GM23338 (cell line): Measurements from ENCODE around the gene GRIA3. TPM values are rescaled to one million over a fixed set of nuclear protein-coding genes. Genes with fewer than 3 reads are reported as not detected.

ENCODE experiments used
- ATAC-seq: fragments of 200-7000 bp; cut with Tn5 transposase; 3 replicates; pipeline ENCODE4 v1.9.1; 2020
- DNase-seq: peaks from one replicate; pipeline ENCODE4 v3.0.0-alpha.2; 2015; ENCODE audit warnings: low spot score
- H2AFZ ChIP-seq: fragments of 200-600 bp; sonication (generic); 2 replicates; pipeline ENCODE4 v1.8.0; 2016; ENCODE audit warnings: antibody characterized with exemption, mild to moderate bottlenecking, moderate library complexity
- H3F3A ChIP-seq: fragments of 200-600 bp; sonication (generic); replicated peaks from 2 replicates; pipeline ENCODE4 v1.8.0; 2017; ENCODE audit warnings: antibody characterized with exemption, mixed run types, low read depth
- H3K27ac ChIP-seq: fragments of 200-600 bp; sonication (generic); 2 replicates; pipeline ENCODE4 v1.6.1; 2016; ENCODE audit warnings: low read depth
- H3K27me3 ChIP-seq: fragments of 200-600 bp; sonication (generic); 2 replicates; pipeline ENCODE4 v1.8.0; 2016; ENCODE audit warnings: mild to moderate bottlenecking, mixed run types, moderate library complexity; ENCODE audit not compliant: insufficient read depth
- H3K36me3 ChIP-seq: fragments of 200-600 bp; sonication (generic); 2 replicates; pipeline ENCODE4 v1.8.0; 2016; ENCODE audit warnings: mild to moderate bottlenecking; ENCODE audit not compliant: insufficient read depth
- H3K4me1 ChIP-seq: fragments of 200-600 bp; sonication (generic); 2 replicates; pipeline ENCODE4 v1.8.0; 2016; ENCODE audit warnings: mild to moderate bottlenecking, moderate library complexity; ENCODE audit not compliant: insufficient read depth
- H3K4me2 ChIP-seq: fragments of 200-600 bp; sonication (generic); 2 replicates; pipeline ENCODE4 v1.7.1; 2017; ENCODE audit warnings: mixed run types
- H3K4me3 ChIP-seq: fragments of 200-600 bp; sonication (generic); 2 replicates; pipeline ENCODE4 v1.6.1; 2016; ENCODE audit warnings: mixed run types
- H3K79me2 ChIP-seq: fragments of 200-600 bp; sonication (generic); replicated peaks from 2 replicates; pipeline ENCODE4 v1.8.0; 2017; ENCODE audit warnings: mild to moderate bottlenecking; ENCODE audit not compliant: insufficient read depth
- H3K9me2 ChIP-seq: fragments of 200-600 bp; sonication (generic); 2 replicates; pipeline ENCODE4 v1.8.0; 2017; ENCODE audit not compliant: insufficient read depth
- H4K20me1 ChIP-seq: fragments of 200-600 bp; sonication (generic); replicated peaks from 2 replicates; pipeline ENCODE4 v1.8.0; 2017; ENCODE audit warnings: mild to moderate bottlenecking; ENCODE audit not compliant: insufficient read depth
- H3K27ac Mint-ChIP-seq: 2 replicates; pipeline ENCODE4 v1.8.0; 2020; ENCODE audit warnings: inconsistent platforms, mild to moderate bottlenecking, moderate library complexity, mixed read lengths
- H3K27me3 Mint-ChIP-seq: 3 replicates; pipeline ENCODE4 v1.8.0; 2022; ENCODE audit warnings: low read depth, mild to moderate bottlenecking, moderate library complexity, mixed read lengths, inconsistent platforms; ENCODE audit not compliant: insufficient read depth, poor library complexity
- H3K36me3 Mint-ChIP-seq: 3 replicates; pipeline ENCODE4 v1.8.0; 2021; ENCODE audit warnings: low read depth, mild to moderate bottlenecking, inconsistent platforms, moderate library complexity, mixed read lengths
- H3K4me1 Mint-ChIP-seq: 3 replicates; pipeline ENCODE4 v1.8.0; 2020; ENCODE audit warnings: mild to moderate bottlenecking, inconsistent platforms, mixed read lengths
- H3K4me3 Mint-ChIP-seq: 3 replicates; pipeline ENCODE4 v1.8.0; 2021; ENCODE audit warnings: moderate library complexity, mild to moderate bottlenecking, inconsistent platforms, mixed read lengths
- H3K9me3 Mint-ChIP-seq: 3 replicates; pipeline ENCODE4 v1.8.0; 2020; ENCODE audit warnings: moderate library complexity, mild to moderate bottlenecking, inconsistent platforms, mixed read lengths
- CREB1 ChIP-seq: fragments of 250-450 bp; sonication (Bioruptor Pico); IDR thresholded peaks from 2 replicates; pipeline ENCODE4 v1.5.0; 2020; ENCODE audit warnings: low read depth, mild to moderate bottlenecking, moderate library complexity
- EZH2 ChIP-seq: fragments of 200-600 bp; sonication (generic); IDR thresholded peaks from one replicate; pipeline ENCODE4 v1.8.0; 2017; ENCODE audit warnings: antibody characterized with exemption, mild to moderate bottlenecking, low read depth; ENCODE audit not compliant: unreplicated experiment
- JUNB ChIP-seq: IDR thresholded peaks from one replicate; pipeline ENCODE4 v1.6.1; 2016; ENCODE audit warnings: antibody characterized with exemption; ENCODE audit not compliant: unreplicated experiment
- NANOG ChIP-seq: IDR thresholded peaks from 2 replicates; pipeline ENCODE4 v1.6.1; 2016; ENCODE audit warnings: antibody characterized with exemption, borderline replicate concordance
- STAT1 ChIP-seq: IDR thresholded peaks from one replicate; pipeline ENCODE4 v1.6.1; 2016; ENCODE audit warnings: antibody characterized with exemption; ENCODE audit not compliant: unreplicated experiment
- ZNF331 ChIP-seq: fragments of 250-450 bp; sonication (Bioruptor Pico); IDR thresholded peaks from 2 replicates; pipeline ENCODE4 v1.5.0; 2020; ENCODE audit warnings: low read depth, mild to moderate bottlenecking, moderate library complexity
- polyA plus RNA-seq: library from polyadenylated mRNA; unstranded; fragments of >200 nt; fragmentation: Nextera tagmentation; extraction: Ambion mirVana; gene quantifications from 2 replicates; pipeline ENCODE4 v1.2.1, GENCODE V29; 2016
- total RNA-seq: library from RNA; depleted of rRNA; stranded (reverse); fragments of >200 nt; shearing (Covaris generic); gene quantifications from 2 replicates; pipeline ENCODE4 v1.2.3, GENCODE V29; 2014
- TF ChIP-seq, protein P1 (sequence below): fragments of 250-450 bp; sonication (Bioruptor Pico); IDR thresholded peaks from 2 replicates; pipeline ENCODE4 v1.5.0; 2020; ENCODE audit warnings: mild to moderate bottlenecking, moderate library complexity
- TF ChIP-seq, protein P2 (sequence below), 2 experiments: fragments of 200-600 bp in 1 of 2; sonication (generic) in 1 of 2; conservative IDR thresholded peaks; 2 replicates each; pipeline versions ENCODE4 v1.5.1 to v1.6.1; 2016 to 2017; ENCODE audit warnings: antibody characterized with exemption in 2 of 2, low read depth in 2 of 2, mild to moderate bottlenecking in 2 of 2, moderate library complexity in 1 of 2
- TF ChIP-seq, protein P3 (sequence below): IDR thresholded peaks from 2 replicates; pipeline ENCODE4 v1.6.1; 2016; ENCODE audit warnings: antibody characterized with exemption

The GRIA3 gene
- total and polyA plus RNA-seq, 2 experiments from 2014 or later = 2.7 to 5.6 TPM

DNA sequence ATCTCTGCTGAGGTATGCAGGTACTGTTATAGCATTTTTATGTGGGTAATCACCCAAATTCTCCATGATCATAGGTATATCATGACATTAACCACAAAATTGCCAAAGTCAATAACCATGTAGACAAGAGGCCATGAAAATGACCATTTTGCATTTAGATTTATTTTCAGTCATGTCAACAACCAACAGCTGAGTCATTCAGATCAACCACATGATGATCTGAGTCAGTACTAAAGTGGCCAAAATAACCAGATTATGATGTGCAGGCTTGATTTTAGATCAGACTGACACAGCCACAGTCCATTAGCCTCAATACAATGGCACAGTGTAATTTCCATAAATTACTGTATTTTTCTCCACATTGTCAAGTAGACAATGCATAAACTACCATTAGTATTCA is 240.5 kb downstream of the GRIA3 start (continued):
- TF ChIP-seq, protein P1, sequence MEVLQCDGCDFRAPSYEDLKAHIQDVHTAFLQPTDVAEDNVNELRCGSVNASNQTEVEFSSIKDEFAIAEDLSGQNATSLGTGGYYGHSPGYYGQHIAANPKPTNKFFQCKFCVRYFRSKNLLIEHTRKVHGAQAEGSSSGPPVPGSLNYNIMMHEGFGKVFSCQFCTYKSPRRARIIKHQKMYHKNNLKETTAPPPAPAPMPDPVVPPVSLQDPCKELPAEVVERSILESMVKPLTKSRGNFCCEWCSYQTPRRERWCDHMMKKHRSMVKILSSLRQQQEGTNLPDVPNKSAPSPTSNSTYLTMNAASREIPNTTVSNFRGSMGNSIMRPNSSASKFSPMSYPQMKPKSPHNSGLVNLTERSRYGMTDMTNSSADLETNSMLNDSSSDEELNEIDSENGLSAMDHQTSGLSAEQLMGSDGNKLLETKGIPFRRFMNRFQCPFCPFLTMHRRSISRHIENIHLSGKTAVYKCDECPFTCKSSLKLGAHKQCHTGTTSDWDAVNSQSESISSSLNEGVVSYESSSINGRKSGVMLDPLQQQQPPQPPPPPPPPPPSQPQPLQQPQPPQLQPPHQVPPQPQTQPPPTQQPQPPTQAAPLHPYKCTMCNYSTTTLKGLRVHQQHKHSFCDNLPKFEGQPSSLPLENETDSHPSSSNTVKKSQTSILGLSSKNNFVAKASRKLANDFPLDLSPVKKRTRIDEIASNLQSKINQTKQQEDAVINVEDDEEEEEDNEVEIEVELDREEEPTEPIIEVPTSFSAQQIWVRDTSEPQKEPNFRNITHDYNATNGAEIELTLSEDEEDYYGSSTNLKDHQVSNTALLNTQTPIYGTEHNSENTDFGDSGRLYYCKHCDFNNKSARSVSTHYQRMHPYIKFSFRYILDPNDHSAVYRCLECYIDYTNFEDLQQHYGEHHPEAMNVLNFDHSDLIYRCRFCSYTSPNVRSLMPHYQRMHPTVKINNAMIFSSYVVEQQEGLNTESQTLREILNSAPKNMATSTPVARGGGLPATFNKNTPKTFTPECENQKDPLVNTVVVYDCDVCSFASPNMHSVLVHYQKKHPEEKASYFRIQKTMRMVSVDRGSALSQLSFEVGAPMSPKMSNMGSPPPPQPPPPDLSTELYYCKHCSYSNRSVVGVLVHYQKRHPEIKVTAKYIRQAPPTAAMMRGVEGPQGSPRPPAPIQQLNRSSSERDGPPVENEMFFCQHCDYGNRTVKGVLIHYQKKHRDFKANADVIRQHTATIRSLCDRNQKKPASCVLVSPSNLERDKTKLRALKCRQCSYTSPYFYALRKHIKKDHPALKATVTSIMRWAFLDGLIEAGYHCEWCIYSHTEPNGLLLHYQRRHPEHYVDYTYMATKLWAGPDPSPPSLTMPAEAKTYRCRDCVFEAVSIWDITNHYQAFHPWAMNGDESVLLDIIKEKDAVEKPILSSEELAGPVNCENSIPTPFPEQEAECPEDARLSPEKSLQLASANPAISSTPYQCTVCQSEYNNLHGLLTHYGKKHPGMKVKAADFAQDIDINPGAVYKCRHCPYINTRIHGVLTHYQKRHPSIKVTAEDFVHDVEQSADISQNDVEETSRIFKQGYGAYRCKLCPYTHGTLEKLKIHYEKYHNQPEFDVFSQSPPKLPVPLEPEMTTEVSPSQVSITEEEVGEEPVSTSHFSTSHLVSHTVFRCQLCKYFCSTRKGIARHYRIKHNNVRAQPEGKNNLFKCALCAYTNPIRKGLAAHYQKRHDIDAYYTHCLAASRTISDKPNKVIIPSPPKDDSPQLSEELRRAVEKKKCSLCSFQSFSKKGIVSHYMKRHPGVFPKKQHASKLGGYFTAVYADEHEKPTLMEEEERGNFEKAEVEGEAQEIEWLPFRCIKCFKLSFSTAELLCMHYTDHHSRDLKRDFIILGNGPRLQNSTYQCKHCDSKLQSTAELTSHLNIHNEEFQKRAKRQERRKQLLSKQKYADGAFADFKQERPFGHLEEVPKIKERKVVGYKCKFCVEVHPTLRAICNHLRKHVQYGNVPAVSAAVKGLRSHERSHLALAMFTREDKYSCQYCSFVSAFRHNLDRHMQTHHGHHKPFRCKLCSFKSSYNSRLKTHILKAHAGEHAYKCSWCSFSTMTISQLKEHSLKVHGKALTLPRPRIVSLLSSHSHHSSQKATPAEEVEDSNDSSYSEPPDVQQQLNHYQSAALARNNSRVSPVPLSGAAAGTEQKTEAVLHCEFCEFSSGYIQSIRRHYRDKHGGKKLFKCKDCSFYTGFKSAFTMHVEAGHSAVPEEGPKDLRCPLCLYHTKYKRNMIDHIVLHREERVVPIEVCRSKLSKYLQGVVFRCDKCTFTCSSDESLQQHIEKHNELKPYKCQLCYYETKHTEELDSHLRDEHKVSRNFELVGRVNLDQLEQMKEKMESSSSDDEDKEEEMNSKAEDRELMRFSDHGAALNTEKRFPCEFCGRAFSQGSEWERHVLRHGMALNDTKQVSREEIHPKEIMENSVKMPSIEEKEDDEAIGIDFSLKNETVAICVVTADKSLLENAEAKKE (CRISPR knock-in tag) = no peak

DNA sequence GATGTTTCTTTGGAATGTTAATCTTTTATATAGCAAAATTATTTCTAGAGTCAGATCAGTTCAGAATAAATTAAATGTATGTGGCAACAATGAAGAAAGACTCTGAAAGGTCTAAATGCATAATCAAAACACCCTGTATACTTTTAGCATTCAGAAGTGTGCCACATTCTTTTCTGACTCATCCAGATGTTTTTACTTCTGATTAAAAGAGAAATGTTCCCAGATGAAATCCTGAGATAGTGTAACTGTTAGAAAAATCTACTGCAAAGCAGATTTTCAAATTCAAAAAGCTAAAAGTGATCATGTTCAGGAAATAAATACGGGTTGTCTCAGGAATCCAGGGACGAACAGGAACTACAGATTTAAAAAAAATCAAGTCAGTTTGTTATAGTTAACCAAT is 241.4 kb downstream of the GRIA3 start:
- H4K20me1 ChIP-seq = no peaks in the 10 kb centered on the region
- no peaks in the 10 kb centered on the region for H3K9me2 ChIP-seq
- H3K36me3 ChIP-seq = no peaks in the 10 kb centered on the region
- no peaks in the 10 kb centered on the region for H3K36me3 Mint-ChIP-seq
- no peaks in the 10 kb centered on the region for H3K27me3 Mint-ChIP-seq
- H3K4me2 ChIP-seq = no peak overlapping the region
- H3K4me3 Mint-ChIP-seq = no peak overlapping the region
- H2AFZ ChIP-seq = no peak overlapping the region
- H3K9me3 Mint-ChIP-seq = no peaks in the 10 kb centered on the region
- ATAC-seq (no peak), DNase-seq (no peak)
- peaks cover 16% of the 10 kb centered on the region; the same call in 2 of the 3 replicates for H3K4me1 Mint-ChIP-seq
- H3K27me3 ChIP-seq = no peaks in the 10 kb centered on the region
- 0 out of 2 replicates have a peak, but pooled peaks cover 10% of the 10 kb centered on the region for H3K4me1 ChIP-seq
- H3K27ac ChIP-seq = no peak overlapping the region
- no peak overlapping the region for H3K4me3 ChIP-seq
- no peaks in the 10 kb centered on the region for H3K79me2 ChIP-seq
- no peaks in the 10 kb centered on the region for H3F3A ChIP-seq
- no peak overlapping the region for H3K27ac Mint-ChIP-seq
- TF ChIP-seq EZH2 = no peak
- TF ChIP-seq NANOG = no peak
- TF ChIP-seq, protein P2, sequence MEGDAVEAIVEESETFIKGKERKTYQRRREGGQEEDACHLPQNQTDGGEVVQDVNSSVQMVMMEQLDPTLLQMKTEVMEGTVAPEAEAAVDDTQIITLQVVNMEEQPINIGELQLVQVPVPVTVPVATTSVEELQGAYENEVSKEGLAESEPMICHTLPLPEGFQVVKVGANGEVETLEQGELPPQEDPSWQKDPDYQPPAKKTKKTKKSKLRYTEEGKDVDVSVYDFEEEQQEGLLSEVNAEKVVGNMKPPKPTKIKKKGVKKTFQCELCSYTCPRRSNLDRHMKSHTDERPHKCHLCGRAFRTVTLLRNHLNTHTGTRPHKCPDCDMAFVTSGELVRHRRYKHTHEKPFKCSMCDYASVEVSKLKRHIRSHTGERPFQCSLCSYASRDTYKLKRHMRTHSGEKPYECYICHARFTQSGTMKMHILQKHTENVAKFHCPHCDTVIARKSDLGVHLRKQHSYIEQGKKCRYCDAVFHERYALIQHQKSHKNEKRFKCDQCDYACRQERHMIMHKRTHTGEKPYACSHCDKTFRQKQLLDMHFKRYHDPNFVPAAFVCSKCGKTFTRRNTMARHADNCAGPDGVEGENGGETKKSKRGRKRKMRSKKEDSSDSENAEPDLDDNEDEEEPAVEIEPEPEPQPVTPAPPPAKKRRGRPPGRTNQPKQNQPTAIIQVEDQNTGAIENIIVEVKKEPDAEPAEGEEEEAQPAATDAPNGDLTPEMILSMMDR (conservative IDR thresholded peaks at IDR 0.05; ENCODE audit: low read depth in 2 of 2) = no peak
- TF ChIP-seq, protein P3, sequence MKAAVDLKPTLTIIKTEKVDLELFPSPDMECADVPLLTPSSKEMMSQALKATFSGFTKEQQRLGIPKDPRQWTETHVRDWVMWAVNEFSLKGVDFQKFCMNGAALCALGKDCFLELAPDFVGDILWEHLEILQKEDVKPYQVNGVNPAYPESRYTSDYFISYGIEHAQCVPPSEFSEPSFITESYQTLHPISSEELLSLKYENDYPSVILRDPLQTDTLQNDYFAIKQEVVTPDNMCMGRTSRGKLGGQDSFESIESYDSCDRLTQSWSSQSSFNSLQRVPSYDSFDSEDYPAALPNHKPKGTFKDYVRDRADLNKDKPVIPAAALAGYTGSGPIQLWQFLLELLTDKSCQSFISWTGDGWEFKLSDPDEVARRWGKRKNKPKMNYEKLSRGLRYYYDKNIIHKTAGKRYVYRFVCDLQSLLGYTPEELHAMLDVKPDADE = no peak
- no peak for TF ChIP-seq JUNB
- TF ChIP-seq CREB1 (CRISPR knock-in tag) = no peak
- TF ChIP-seq STAT1 = no peak
- TF ChIP-seq ZNF331 (CRISPR knock-in tag) = no peak
